WI38 (cell line): ENCODE data around the gene PDE3A.

Source experiments
- H3K4me3 ChIP-seq: 2 replicates; pipeline ENCODE4 v1.5.1; 2011; ENCODE audit warnings: low read depth, mild to moderate bottlenecking, control low read depth, low read length
- CTCF ChIP-seq: IDR thresholded peaks from 2 replicates; pipeline ENCODE4 v1.5.1; 2012; ENCODE audit warnings: low read depth, mild to moderate bottlenecking, control low read depth, low read length

PDE3A gene

GRCh38 chr12:20469300-20469699 lies 101.0 kb downstream of the PDE3A start:
- H3K4me3 ChIP-seq = no peak overlapping the region
- TF ChIP-seq CTCF = no peak

GRCh38 chr12:20469756-20470155 lies 101.4 kb downstream of the PDE3A start:
- no peak for TF ChIP-seq CTCF

GRCh38 chr12:20472102-20472782 lies 103.9 kb downstream of the PDE3A start:
- no peak for TF ChIP-seq CTCF
- H3K4me3 ChIP-seq = no peak overlapping the region

More at GRCh38 chr12:20469756-20470155, 101.4 kb downstream of the PDE3A start:
- no peak overlapping the region for H3K4me3 ChIP-seq

- no peak for TF ChIP-seq CTCF
- H3K4me3 ChIP-seq = no peak overlapping the region
Observed at GRCh38 chr12:20473133-20473532, 104.8 kb downstream of the PDE3A start.

GRCh38 chr12:20474016-20474415 lies 105.7 kb downstream of the PDE3A start:
- no peak overlapping the region for H3K4me3 ChIP-seq
- no peak for TF ChIP-seq CTCF

- TF ChIP-seq CTCF = no peak
- no peak overlapping the region for H3K4me3 ChIP-seq
Observed at GRCh38 chr12:20474443-20474842, 106.1 kb downstream of the PDE3A start.

GRCh38 chr12:20475542-20475941 lies 107.2 kb downstream of the PDE3A start:
- no peak for TF ChIP-seq CTCF
- H3K4me3 ChIP-seq = no peak overlapping the region
